Forelimb muscle (tissue), 1 donor: ENCODE measurements around the gene KCNQ1OT1. TPM values are rescaled to one million over a fixed set of nuclear protein-coding genes. Genes with fewer than 3 reads are reported as not detected.

Experiments
- DNase-seq: peaks from one replicate; pipeline ENCODE4 v3.0.0-alpha.2; 2013; ENCODE audit warnings: low read depth
- polyA plus RNA-seq: library from polyadenylated mRNA; unstranded; fragments of 120-200 nt; gene quantifications from one replicate; pipeline ENCODE4 v1.2.1, GENCODE V29; 2013; ENCODE audit not compliant: insufficient read length

KCNQ1OT1 gene
- polyA plus RNA-seq, 1 donor: 1.3 TPM

GRCh38 chr11:2737226-2737590 is 37.4 kb upstream of the KCNQ1OT1 start:
- DNase-seq: no peak

DNA sequence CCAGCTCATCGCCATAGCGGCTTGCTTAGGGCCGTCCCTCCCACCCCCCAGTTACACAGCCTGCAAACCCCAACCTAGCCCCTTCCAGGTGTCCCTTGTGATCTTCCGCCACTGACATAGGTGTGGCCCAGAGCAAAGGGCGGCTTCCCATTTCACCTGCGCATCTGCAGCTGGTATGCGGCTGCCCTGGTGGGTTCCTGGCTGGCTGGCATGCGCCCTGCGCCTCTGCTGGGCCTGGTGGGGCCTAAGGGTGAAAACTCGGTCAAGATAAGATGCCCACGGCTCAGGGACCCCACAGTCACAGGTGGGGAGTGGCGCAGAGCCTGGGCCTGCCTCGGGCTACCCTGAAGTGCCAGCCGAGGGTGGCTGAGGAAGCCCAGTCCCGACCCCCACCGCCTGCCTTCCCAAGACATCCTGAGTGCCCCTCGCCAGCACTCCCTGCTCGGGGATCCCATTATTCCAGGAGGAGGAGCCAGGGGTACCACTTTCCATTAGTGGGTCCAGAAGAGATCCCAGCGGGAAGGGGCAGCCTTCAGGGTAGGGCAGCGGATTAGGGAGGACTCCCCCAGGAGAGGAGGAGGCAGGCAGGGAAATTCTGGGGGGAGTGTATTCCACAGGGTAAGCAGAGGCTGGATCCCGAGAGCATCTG is 36.9 kb upstream of the KCNQ1OT1 start:
- DNase-seq: no peak

GRCh38 chr11:2735053-2735589 is 35.3 kb upstream of the KCNQ1OT1 start:
- DNase-seq: no peak

GRCh38 chr11:2734181-2735052 is 34.6 kb upstream of the KCNQ1OT1 start:
- DNase-seq: no peak

GRCh38 chr11:2732940-2733628 is 33.3 kb upstream of the KCNQ1OT1 start:
- DNase-seq: no peak

DNA sequence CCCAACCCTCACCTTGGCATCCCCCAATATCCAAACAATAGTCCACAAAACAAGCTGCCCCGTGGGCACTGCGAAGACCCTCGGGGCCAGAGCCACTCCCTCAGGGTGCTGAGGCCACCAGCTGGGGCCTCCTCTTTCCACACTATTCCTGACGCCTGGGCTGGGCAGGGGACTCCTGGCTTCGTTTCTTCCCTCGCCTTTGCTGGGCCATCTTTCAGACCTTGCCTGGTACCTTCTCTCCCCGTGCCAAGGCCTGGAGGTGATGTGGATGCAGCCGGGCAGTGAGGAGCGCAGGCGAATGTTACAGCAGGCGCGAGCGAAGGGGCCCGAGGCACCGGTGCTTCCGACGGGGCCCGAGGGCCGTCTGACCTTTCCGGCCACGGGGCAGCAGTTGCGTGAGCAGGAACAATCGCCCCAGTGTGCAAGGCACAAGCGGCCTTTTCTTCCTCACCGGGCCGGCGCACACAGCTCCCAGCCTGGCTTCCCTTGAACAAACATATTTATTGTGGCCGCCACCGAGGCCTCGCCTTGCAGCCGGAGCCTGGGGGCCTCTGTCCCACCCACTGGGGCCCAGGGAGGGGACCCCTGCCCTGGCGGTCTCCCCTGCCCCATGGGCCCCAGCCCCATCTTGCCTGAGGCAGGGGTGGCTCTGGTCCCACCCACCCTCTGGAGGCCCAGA is 32.6 kb upstream of the KCNQ1OT1 start:
- no peak for DNase-seq

- no peak for DNase-seq
These were observed 31.6 kb upstream of the KCNQ1OT1 start for GRCh38 chr11:2731130-2732125.

DNA sequence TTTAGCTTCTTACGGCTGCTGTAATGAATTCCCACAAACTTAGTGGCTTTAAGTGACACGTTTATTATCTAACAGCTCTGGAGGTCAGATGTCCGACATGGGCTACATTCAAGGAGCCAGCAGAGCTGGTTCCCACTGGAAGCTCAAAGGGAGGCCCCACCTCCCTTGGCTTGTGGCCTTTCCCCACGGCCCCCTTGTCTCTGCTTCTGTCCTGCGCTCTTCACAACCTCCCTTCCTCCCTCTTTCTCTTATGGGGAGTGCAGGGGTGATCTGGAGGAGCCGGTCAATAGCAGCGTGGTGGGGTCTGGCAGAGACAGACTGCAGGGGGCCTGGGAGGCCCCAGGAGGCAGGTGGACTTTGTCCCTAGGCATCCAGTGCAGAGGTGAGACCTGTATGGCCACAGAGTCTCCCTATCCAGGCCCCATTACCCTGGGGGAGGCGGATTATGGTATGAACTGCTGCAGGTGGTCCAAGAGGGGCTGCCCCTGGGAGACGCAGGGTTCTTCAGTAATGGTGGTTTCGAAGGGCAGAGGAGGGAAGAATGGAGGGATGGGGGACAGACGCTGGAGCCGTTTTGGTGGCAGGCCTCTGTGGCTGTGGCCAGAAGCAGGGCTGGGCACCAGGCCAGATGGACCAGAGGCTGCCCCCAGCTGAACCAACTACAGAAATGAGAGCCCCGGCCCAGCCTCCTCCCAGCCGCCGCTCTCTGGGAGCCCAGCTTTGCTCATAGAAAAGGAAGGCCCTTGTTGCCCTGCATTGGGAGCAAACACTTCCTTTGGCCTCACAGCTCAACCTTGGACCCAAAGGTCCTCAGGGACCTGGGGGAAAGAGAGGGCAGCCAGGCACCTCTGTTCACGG is 30.7 kb upstream of the KCNQ1OT1 start:
- DNase-seq: no peak

DNA sequence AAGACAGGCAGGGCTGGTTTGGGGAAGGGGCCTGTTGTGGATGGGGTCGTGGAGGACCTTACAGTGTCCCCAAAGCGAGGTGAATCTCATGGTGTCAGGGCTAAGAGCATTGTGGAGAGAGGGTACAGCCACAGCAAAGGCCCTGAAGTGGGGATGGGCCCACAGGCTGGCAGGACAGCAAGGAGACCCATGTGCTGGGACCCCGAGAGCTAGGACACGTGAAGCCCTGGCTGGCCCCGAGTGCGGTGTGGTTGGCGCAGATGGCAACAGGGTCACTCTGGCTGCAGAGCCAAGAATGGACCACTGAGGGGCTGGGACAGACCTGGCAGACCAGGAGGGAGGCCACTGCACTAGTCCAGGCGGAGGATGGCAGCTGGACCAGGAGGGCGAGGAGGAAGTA is 30.0 kb upstream of the KCNQ1OT1 start:
- DNase-seq: no peak

DNA sequence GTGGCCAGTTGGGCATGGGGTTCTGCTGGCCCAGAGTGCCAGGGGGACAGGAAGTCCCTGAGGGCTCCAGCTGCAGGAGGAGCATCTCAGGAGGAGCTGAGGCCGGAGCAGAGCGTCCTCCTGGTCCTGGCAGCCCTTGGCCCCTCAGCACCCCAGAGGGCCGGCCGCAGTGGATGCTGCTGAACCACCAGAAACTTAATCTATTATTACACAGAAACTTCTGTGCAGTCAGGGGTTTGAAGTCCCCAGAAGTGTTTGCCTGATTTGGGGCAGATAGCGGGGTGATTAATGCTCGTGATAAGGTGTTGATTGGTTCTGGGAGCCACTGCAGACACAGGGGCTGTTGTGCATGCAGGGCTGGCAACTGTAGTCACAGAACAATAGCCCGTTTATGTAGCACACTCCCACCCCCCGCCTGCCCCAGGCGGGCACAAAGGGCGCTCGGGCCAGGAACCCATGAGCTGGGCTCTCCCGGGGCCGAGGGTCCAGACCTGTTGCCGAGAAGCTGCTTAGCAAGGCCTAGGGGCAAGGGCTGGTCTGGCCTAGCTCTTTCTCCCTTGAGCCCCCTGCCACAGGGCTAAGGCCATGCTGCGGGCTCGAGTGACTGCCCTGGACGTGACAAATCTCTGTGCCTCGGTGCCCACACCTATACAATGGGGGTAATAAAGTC is 29.0 kb upstream of the KCNQ1OT1 start:
- DNase-seq: no peak

GRCh38 chr11:2728128-2728662 is 28.4 kb upstream of the KCNQ1OT1 start:
- DNase-seq: no peak

- DNase-seq: no peak
These were observed 27.2 kb upstream of the KCNQ1OT1 start for GRCh38 chr11:2726964-2727363.

DNA sequence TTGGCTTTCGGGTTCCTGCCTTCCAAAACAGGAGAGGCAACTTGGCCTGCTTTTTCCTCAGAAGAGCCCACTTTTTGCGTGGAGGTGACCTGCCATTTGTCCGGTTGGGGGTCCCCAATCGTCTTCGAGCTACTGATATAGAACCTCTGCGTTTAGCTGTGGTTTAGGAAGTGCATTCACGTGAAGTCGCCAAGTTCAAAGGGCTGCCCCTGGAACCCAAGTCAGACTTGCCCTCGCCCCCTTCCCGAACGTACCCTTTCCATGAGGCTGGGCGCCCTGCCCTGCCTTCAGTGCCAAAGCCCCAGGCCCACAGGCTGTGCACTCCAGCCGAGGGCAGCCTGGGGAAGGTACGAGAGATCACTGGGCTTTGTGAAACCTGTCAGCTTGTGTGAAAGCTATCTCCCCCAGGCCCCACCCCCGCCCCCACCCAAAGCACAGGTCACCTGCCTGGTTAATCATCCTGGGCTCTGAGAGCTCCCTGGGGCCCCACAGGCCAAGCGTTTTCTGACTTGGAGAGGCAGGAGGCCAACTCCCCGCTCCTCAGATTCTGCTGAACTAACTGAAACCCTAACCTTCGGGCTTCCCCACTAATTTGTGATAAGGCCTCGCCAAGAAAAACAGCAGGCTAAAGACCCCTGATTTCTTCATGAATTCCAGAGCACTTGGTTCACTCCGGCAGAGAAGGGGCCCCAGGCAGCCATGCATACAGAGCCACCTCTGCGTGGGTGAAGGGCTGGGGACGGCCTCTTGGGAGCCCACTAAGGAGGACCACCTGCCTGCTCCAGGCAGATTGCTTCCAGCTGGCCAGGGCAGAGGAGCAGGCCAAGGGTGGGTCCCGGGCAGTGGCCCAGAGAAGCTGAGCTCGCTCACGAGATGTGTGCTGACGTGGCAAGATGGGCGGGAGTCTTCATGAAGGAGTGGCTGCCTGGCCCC is 25.8 kb upstream of the KCNQ1OT1 start:
- DNase-seq: peak; percentile 59

DNA sequence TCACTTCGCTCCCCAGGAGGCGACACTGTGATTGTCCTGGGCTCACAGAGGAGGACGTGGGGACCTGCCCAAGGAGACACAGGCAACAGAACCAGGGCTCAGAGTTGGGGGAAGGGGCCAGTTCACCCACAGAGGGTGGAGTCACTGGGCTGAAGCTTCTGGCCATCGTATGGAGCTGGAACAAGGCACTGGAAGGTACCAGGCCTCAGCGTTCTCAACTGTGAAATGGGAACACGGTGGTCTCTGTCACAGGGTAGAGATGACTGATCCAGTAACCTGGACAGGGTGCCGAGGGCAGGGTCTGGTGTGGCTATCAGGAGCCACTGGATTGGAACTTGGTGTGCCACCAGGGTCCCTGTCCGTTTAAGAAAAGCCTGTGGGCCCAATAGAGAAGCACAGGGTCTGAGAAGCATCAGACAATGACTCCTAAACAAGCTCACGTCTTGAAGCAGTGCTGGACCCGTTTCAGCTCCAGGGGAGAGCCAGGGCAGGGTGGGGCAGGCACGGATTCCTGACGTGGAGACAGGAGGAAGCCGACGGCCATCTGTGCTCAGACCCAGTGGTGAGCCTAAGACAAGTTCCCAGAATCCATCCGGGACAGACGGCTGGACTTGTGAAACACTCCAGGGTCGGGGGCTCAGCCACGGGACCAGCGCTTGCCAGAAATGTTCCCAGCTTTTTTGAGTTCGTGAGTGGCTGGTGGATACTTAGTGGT is 25.0 kb upstream of the KCNQ1OT1 start:
- no peak for DNase-seq

GRCh38 chr11:2724104-2724503 is 24.3 kb upstream of the KCNQ1OT1 start:
- DNase-seq: no peak

- no peak for DNase-seq
These were observed 23.2 kb upstream of the KCNQ1OT1 start for GRCh38 chr11:2722955-2723354.
